Endothelial cell of umbilical vein (primary cell): ENCODE data around the gene AGMO. TPM values are rescaled to one million over a fixed set of nuclear protein-coding genes. Genes with fewer than 3 reads are reported as not detected.

Experiments
- BruUV-seq: library from RNA; stranded (reverse); fragments of 400-500 nt; replicated peaks from 2 replicates; lab custom pipeline; 2021; lab: Mats Ljungman, UMichigan
- CTCF ChIA-PET: fragments of 300-600, 350-600 bp; sonication (Branson Sonifier 250); formaldehyde crosslinking; loops from one replicate; lab custom pipeline; 2021; ENCODE audit warnings: antibody characterized with exemption, inconsistent platforms; lab: Charles Lee
- POLR2A ChIA-PET: fragments of 300-600, 350-600 bp; sonication (Branson Sonifier 250); formaldehyde crosslinking; loops from one replicate; lab custom pipeline; 2021; ENCODE audit warnings: antibody characterized with exemption, inconsistent platforms; lab: Charles Lee
- DNase-seq: peaks from one replicate; pipeline ENCODE4 v3.0.0-alpha.2; 2011; ENCODE audit warnings: low read depth, low spot score
- FAIRE-seq: peaks from 2 replicates; lab custom pipeline; 2011; peaks lifted over from hg19 to GRCh38; lab: Jason Lieb, UNC
- H2AFZ ChIP-seq: 2 replicates; pipeline ENCODE4 v1.6.0; 2012; ENCODE audit warnings: low read depth, low read length, control low read depth, inconsistent platforms
- H3K27ac ChIP-seq: 2 replicates; pipeline ENCODE4 v1.5.1; 2011; ENCODE audit warnings: low read depth, mild to moderate bottlenecking, control low read depth, low read length, moderate library complexity; ENCODE audit not compliant: insufficient read depth
- H3K27me3 ChIP-seq, 2 experiments: 2 replicates each; pipeline versions ENCODE4 v1.6.0 to v1.6.1; 2011; ENCODE audit warnings: low read length in 2 of 2, mixed read lengths in 1 of 2; ENCODE audit not compliant: control insufficient read depth in 2 of 2, insufficient read depth in 2 of 2
- H3K36me3 ChIP-seq, 2 experiments: 2 replicates in 1 of 2; 3 replicates in 1 of 2; pipeline ENCODE4 v1.5.1; 2011; ENCODE audit warnings: low read length in 2 of 2, mild to moderate bottlenecking in 1 of 2, moderate library complexity in 1 of 2; ENCODE audit not compliant: control insufficient read depth in 2 of 2, insufficient read depth in 2 of 2; ENCODE audit errors: extremely low read depth in 1 of 2
- H3K4me1 ChIP-seq: 3 replicates; pipeline ENCODE4 v1.5.1; 2011; ENCODE audit warnings: mild to moderate bottlenecking, low read length; ENCODE audit not compliant: control insufficient read depth, insufficient read depth; ENCODE audit errors: extremely low read depth
- H3K4me2 ChIP-seq: 2 replicates; pipeline ENCODE4 v1.6.1; 2011; ENCODE audit warnings: low read length, control low read depth, mixed read lengths; ENCODE audit not compliant: insufficient read depth
- H3K4me3 ChIP-seq, 3 experiments: fragments of 200-600 bp in 1 of 3; sonication (generic), shearing (Covaris generic) in 1 of 3; replicated peaks in 1 of 3; 2 replicates each; pipeline ENCODE4 v1.5.1; 2011 to 2016; ENCODE audit warnings: control low read depth in 3 of 3, low read length in 3 of 3, mild to moderate bottlenecking in 2 of 3, inconsistent platforms in 1 of 3, low read depth in 1 of 3, moderate library complexity in 1 of 3; ENCODE audit not compliant: insufficient read depth in 1 of 3
- H3K79me2 ChIP-seq: 2 replicates; pipeline ENCODE4 v1.6.0; 2012; ENCODE audit warnings: low read length, inconsistent platforms; ENCODE audit not compliant: control insufficient read depth, insufficient read depth
- H3K9ac ChIP-seq: replicated peaks from 2 replicates; pipeline ENCODE3; 2011; ENCODE audit warnings: low read length, control low read depth; ENCODE audit not compliant: insufficient read depth; ENCODE audit errors: extremely low read depth
- H3K9me1 ChIP-seq: replicated peaks from 3 replicates; pipeline ENCODE4 v1.6.0; 2011; ENCODE audit warnings: mild to moderate bottlenecking, low read length; ENCODE audit not compliant: control insufficient read depth, insufficient read depth; ENCODE audit errors: extremely low read depth
- H3K9me3 ChIP-seq: replicated peaks from 2 replicates; pipeline ENCODE4 v1.5.1; 2012; ENCODE audit warnings: low read length, inconsistent platforms; ENCODE audit not compliant: control insufficient read depth, insufficient read depth
- H4K20me1 ChIP-seq: replicated peaks from 2 replicates; pipeline ENCODE3; 2011; ENCODE audit warnings: mild to moderate bottlenecking, low read length; ENCODE audit not compliant: control insufficient read depth, insufficient read depth; ENCODE audit errors: extremely low read depth
- CTCF ChIP-seq, 2 donors: IDR thresholded peaks; 1 replicate in 1 of 2; 2 replicates in 1 of 2; pipeline ENCODE4 v1.5.1; 2011; ENCODE audit warnings: low read length in 2 of 2, mild to moderate bottlenecking in 2 of 2, moderate library complexity in 2 of 2, control low read depth in 1 of 2, inconsistent platforms in 1 of 2, low read depth in 1 of 2; ENCODE audit not compliant: insufficient read depth in 1 of 2; ENCODE audit errors: extremely low read depth in 1 of 2
- EZH2 ChIP-seq: IDR thresholded peaks from 2 replicates; pipeline ENCODE4 v1.6.1; 2012; ENCODE audit warnings: borderline replicate concordance, low read depth, mild to moderate bottlenecking, moderate library complexity, low read length, inconsistent platforms; ENCODE audit not compliant: severe bottlenecking
- FOS ChIP-seq: IDR thresholded peaks from 2 replicates; pipeline ENCODE4 v1.6.1; 2011; ENCODE audit warnings: mild to moderate bottlenecking, low read length, moderate library complexity, borderline replicate concordance; ENCODE audit not compliant: insufficient read depth
- GATA2 ChIP-seq: IDR thresholded peaks from 2 replicates; pipeline ENCODE4 v1.7.0; 2011; ENCODE audit warnings: low read depth, mild to moderate bottlenecking, moderate library complexity, mixed read lengths, low read length; ENCODE audit not compliant: insufficient read length, insufficient read depth
- JUN ChIP-seq: IDR thresholded peaks from 2 replicates; pipeline ENCODE4 v1.6.1; 2011; ENCODE audit warnings: borderline replicate concordance, low read depth; ENCODE audit not compliant: insufficient read length, insufficient read depth
- MYC ChIP-seq: IDR thresholded peaks from one replicate; pipeline ENCODE4 v1.6.1; 2011; ENCODE audit warnings: mild to moderate bottlenecking, low read depth, low read length
- POLR2A ChIP-seq: IDR thresholded peaks from 2 replicates; pipeline ENCODE4 v1.6.1; 2012; ENCODE audit warnings: low read depth, mild to moderate bottlenecking, control low read depth, low read length
- POLR2AphosphoS5 ChIP-seq: IDR thresholded peaks from 2 replicates; pipeline ENCODE4 v1.6.1; 2012; ENCODE audit warnings: low read depth, mild to moderate bottlenecking, control low read depth, low read length, moderate library complexity; ENCODE audit not compliant: insufficient read depth
- dilution Hi-C: fragments of 300-500 bp; cut with MboI; formaldehyde crosslinking; loops from one replicate; pipeline ENCODE4 v1.15.0; 2019; ENCODE audit warnings: low sequenced_read_pairs; ENCODE audit not compliant: extremely low pct_ligation_motif_present
- intact Hi-C: fragments of 100-400 bp; cut with micrococcal nuclease; formaldehyde crosslinking; loops from one replicate; pipeline ENCODE4 v1.10.0; 2022
- polyA plus RNA-seq, 4 experiments: library from polyadenylated mRNA; depleted of rRNA in 3 of 4; stranded (reverse) in 3 of 4; unstranded in 1 of 4; fragments of >200 nt; gene quantifications; 2 replicates each; pipeline versions ENCODE4 v1.2.1 to v1.2.3, GENCODE V29; 2011 to 2012; ENCODE audit warnings: missing spikeins in 1 of 4
- total RNA-seq: library from RNA; stranded (reverse); gene quantifications from 2 replicates; pipeline ENCODE4 v1.2.3, GENCODE V29; 2021
- TF ChIP-seq, protein P1 (sequence below): IDR thresholded peaks from 2 replicates; pipeline ENCODE4 v1.6.1; 2011; ENCODE audit not compliant: insufficient read depth, insufficient read length

The AGMO gene
- total and polyA plus RNA-seq, 2 donors (not counting 3 experiments of a cell fraction or from before 2014, with no cell fraction given), result 0.23 to 0.40 TPM

DNA sequence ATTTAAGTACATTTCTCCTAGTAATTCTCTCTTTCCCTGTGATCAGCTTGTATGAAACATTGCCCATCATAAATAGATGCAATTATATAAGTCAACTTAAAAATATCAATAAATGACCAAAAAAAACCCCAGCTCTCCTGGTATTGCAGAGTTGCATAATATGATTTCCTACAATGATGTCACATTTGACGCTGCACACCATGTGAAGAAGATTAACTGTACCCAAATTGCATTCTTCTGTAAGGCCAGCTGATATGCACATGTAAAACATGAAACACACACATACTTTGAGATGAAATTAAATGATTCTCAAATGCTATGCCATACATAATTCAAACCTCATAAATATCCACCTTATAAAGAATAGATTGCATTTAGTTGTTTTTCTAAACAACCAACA lies 115.5 kb downstream of the AGMO start:
- H3K9me1 ChIP-seq, result no peaks in the 10 kb centered on the region
- POLR2A ChIA-PET, result no interaction called here
- BruUV-seq, result no TSS peak

More for the DNA sequence above, 115.5 kb downstream of the AGMO start:
- TF ChIP-seq FOS (no peak), MYC (no peak), POLR2AphosphoS5 (no peak), CTCF (IDR thresholded peaks at IDR 0.05; ENCODE audit: extremely low read depth in 1 of 2, insufficient read depth in 1 of 2, low read depth in 1 of 2, low read length in 2 of 2) (no peak), EZH2 (no peak), JUN (no peak), GATA2 (no peak), POLR2A (no peak)
- TF ChIP-seq, protein P1, sequence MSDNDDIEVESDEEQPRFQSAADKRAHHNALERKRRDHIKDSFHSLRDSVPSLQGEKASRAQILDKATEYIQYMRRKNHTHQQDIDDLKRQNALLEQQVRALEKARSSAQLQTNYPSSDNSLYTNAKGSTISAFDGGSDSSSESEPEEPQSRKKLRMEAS, result no peak
- Histone ChIP-seq H2AFZ (no peak overlapping the region), H3K4me2 (no peak overlapping the region), H3K27ac (no peak overlapping the region), H3K9me3 (no peaks in the 10 kb centered on the region), H3K4me3 (no peak overlapping the region), H4K20me1 (no peaks in the 10 kb centered on the region), H3K27me3 (no peaks in the 10 kb centered on the region), H3K79me2 (no peaks in the 10 kb centered on the region), H3K36me3 (no peaks in the 10 kb centered on the region), H3K9ac (no peak overlapping the region), H3K4me1 (no peaks in the 10 kb centered on the region)
- intact Hi-C loops (no loop called here), dilution Hi-C loops (no loop called here)
- CTCF ChIA-PET, result interaction anchor here (1.2 kb wide), 1 partner anchor 9 kb away, joined by 3 read pairs; no protein-coding TSS in a partner anchor
- FAIRE-seq (no peak), DNase-seq (no peak)
